Bone marrow (tissue), 2 donors: ENCODE measurements around the gene SPATC1L.
"Not testable (repeated sequence)": the region's sequence is repeated elsewhere in the genome, so short reads cannot be mapped to it uniquely, and the experiment has no call there.

Source experiments
- DNase-seq, 2 donors: peaks; one replicate each; lab custom pipeline; 2025; lab: John Stamatoyannopoulos, UW

Gene SPATC1L

GRCh38 chr21:46150491-46151121, 33.7 kb downstream of the SPATC1L start:
- no peak for DNase-seq

DNA sequence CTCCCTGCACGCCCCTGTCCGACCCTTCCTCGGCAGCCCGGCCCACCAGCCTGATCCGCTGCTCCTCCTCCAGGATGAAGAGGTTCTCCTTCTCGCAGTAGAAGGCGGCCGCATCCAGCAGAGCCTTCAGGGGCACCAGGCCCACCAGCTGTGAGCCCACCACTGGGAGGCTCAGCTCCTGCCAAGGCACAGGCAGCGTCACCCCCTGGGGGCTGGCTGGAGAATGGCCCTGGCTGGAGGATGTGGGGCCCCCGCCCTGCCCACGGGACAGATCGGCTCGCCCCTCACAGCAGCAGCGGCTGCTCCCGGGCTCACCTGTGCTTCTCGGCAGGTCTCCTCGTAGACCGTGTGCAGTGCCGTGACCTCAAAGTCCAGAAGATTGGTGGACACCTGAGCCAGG, 34.2 kb downstream of the SPATC1L start:
- no peak for DNase-seq

- DNase-seq: no peak
Observed at GRCh38 chr21:46149205-46149901, 34.9 kb downstream of the SPATC1L start.

DNA sequence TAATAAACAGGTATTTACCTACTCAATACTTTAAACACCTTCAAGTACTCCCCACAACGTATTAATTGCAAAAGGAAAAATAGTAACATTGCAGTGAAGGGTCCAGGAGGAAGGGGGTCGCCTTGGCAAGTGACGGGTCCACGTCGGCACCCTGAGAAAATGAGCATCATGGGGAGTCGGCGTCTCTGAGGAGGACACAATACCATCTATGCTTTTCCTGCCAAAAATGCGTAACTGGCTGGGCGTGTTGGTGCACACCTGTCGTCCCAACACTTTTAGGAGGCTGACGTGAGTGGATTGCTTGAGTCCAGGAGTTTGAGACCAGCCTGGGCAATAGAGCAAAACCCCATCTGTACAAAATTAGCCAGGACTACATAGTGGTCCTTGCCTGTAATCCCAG, 36.2 kb downstream of the SPATC1L start:
- DNase-seq: no peak

DNA sequence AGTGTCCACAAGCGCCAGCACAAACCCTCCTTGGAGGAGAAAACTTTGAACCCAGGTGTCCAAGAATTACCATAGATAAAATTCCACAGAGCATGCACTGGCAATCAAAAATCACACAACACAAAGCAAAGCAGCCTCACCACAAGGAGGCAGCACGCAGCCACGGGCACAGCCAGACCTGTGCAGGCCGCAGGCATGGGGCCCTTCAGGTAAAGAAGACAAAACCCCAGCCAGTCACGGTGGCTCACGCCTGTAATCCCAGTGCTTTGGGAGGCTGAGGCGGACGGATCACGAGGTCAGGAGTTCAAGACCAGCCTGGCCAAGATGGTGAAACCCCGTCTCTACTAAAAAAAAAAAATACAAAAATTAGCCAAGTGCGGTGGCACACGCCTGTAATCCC, 36.8 kb downstream of the SPATC1L start:
- DNase-seq: not testable (repeated sequence)

- DNase-seq: no peak
Observed at GRCh38 chr21:46146856-46147255, 37.4 kb downstream of the SPATC1L start.

- no peak for DNase-seq
Observed at GRCh38 chr21:46145840-46146691, 38.2 kb downstream of the SPATC1L start.

DNA sequence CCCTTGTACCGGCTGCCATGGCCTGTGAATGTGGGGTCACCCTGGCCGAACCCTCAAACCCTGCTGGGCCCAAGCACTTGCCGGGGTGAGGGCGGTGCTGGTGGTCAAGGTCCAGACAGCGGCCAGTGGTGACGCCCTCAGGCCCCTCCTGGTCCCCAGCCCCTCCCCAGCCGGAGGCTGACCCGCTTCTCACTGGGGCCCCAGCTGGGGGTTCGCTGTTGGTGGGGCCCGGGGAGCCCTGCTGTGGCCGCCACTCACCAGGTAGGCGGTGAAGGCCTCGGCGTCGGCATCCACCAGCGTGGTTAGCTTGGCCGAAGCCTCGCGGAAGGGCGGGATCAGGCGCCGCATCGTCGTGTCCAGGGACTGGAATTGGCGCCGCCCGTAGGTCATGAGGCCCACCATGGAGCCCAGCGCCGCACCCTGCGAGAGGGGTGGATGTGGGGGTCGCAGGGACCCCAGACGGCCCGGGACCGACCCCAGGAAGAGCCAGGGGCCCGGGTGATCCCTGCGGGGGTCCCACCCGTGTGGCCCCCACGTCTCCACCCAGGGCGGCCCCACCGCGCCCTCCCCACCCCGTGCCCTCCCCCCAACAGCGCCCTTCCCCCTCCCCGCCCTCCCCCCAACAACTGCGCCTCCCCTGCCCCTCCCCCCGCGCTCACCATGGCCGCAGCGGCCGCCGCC, 39.0 kb downstream of the SPATC1L start:
- DNase-seq: no peak

DNA sequence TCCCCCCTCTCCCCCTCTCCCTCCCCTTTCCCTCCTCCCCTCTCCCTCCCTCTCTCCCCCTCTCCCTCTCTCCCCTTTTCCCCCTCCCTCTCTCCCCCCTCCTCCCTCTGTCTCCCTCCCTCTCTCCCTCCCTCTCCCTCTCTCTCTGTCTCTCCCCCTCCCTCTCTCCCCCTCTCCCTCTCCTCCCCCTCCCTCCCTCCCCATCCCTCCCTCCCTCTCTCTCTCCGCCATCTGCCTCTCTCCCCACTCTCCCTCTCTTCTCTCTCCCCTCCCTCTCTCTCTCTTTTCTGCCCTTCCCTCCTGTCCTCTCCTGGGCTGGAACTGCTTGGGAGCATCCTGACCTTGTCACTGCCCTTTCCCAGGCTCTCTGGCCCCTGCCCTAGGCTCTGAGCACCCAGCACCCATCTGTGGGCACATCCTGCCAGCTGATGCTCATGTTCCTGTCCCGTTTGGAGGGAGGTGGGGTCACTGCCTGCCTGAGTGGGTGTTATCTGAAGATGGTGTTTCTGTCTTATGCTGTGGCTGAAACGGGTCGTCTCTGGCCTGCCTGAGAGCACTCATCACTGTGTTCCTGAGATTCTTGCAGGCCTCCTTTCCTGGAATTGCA, 39.7 kb downstream of the SPATC1L start:
- no peak for DNase-seq

GRCh38 chr21:46142582-46143473, 41.4 kb downstream of the SPATC1L start:
- DNase-seq: no peak

DNA sequence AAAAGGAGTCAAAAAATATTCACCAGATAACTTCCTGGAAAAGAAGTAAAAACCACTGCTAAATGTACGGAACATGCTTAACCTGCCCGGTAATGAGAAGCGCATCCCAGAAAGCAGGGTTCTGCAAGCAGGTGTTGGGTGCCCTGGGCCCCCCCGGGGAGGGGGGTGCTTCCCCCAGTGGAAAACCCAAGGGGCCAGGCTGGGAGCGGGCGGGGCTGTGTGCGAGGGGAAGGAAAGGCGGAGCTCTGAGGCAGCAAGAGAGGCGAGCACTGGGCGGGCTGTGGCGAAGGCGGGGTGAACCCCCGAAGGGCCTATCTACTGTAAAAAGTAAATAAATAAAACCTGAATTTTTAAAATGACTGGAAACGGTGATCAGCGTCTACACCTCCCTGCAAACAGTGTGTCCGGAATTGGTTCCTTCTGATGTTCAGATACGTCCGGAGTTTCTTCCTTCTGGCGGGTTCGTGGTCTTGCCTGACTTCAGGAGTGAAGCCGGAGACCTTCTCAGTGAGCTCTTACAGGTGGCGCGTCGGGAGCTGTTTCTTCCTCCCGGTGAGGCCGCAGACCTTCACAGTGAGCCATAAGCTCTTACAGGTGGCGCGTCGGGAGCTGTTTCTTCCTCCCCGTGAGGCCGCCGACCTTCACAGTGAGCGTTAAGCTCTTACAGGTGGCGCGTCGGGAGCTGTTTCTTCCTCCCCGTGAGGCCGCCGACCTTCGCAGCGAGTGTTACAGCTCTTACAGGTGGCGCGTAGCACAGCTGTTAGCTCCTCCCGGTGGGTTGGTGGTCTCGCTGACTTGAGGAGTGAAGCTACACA, 42.3 kb downstream of the SPATC1L start:
- DNase-seq: no peak

GRCh38 chr21:46140352-46141003, 43.8 kb downstream of the SPATC1L start:
- not testable (repeated sequence) for DNase-seq

GRCh38 chr21:46139686-46140085, 44.6 kb downstream of the SPATC1L start:
- DNase-seq: no peak

DNA sequence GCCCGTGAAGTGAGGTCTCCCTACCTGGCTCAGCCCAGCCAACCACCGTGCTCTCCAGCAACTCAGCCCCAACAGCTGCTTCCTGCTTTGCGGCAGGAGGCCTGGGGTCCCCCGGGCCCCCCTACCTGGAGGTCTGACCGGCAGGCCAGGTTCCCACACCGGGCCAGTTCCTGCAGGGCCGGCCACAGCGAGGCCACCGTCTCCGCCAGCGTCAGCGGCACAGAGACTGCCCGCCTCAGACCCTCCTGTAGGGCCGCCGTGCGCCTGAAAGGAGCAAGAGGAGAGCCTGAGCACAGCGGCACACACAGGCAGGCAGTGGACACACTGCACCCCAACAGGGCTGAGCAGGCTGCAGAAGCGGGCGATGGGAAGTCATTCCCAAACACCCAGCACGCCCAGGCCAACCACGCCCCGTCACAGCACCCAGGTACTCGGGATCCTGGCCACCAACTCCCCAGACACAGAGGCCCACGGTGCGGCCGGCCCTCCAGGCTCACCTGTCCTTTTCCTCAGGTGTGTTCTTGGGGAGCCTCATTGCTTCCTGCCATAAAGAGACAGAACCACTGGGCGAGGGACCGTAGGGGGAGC, 45.8 kb downstream of the SPATC1L start:
- no peak for DNase-seq

- no peak for DNase-seq
Observed at GRCh38 chr21:46137908-46138307, 46.4 kb downstream of the SPATC1L start.

GRCh38 chr21:46136739-46137349, 47.4 kb downstream of the SPATC1L start:
- no peak for DNase-seq

- no peak for DNase-seq
Observed at GRCh38 chr21:46135782-46136395, 48.4 kb downstream of the SPATC1L start.
